Activated CD4-positive, CD25-positive, alpha-beta regulatory T cell treated with anti-CD3 and anti-CD28 coated beads, Interleukin-2, amount 50 U/mL, for 16 hours (primary cell): ENCODE data around the gene SLC1A4.
A peak's percentile ranks its signal among the peaks of the same experiment; 100 is the strongest.

Experiments
- DNase-seq: peaks from one replicate; pipeline ENCODE4 v3.0.0-alpha.2; 2020; ENCODE audit warnings: low read depth, low spot score

SLC1A4 gene

GRCh38 chr2:65053199-65053598 is 64.0 kb downstream of the SLC1A4 start:
- no peak for DNase-seq

- DNase-seq, result no peak
Measured at GRCh38 chr2:65054749-65055421, 65.7 kb downstream of the SLC1A4 start.

GRCh38 chr2:65055422-65056214 is 66.4 kb downstream of the SLC1A4 start:
- no peak for DNase-seq

- peak; percentile 91 for DNase-seq
Measured at GRCh38 chr2:65056215-65057053, 67.2 kb downstream of the SLC1A4 start, which contains the start of gene CEP68. CEP68 (plus strand) TSS chr2:65056416; CDS start chr2:65069445, 13,029 bp downstream.

- DNase-seq, result no peak
Measured at GRCh38 chr2:65057054-65057375, 67.8 kb downstream of the SLC1A4 start.

- peak; percentile 46 for DNase-seq
Measured at GRCh38 chr2:65057391-65058052, 68.3 kb downstream of the SLC1A4 start.

- no peak for DNase-seq
Measured at GRCh38 chr2:65059071-65059470, 69.9 kb downstream of the SLC1A4 start.

- no peak for DNase-seq
Measured at GRCh38 chr2:65061146-65061909, 72.1 kb downstream of the SLC1A4 start.

GRCh38 chr2:65061910-65062339 is 72.7 kb downstream of the SLC1A4 start:
- no peak for DNase-seq

GRCh38 chr2:65062843-65063825 is 73.9 kb downstream of the SLC1A4 start:
- DNase-seq, result no peak

- DNase-seq, result no peak
Measured at GRCh38 chr2:65064728-65065552, 75.7 kb downstream of the SLC1A4 start.

- no peak for DNase-seq
Measured at GRCh38 chr2:65067806-65068553, 78.8 kb downstream of the SLC1A4 start.

GRCh38 chr2:65069439-65069824 is 80.2 kb downstream of the SLC1A4 start:
- DNase-seq, result no peak

GRCh38 chr2:65070172-65070830 is 81.1 kb downstream of the SLC1A4 start:
- no peak for DNase-seq

GRCh38 chr2:65070856-65071255 is 81.7 kb downstream of the SLC1A4 start:
- no peak for DNase-seq

- DNase-seq, result no peak
Measured at GRCh38 chr2:65071499-65072180, 82.4 kb downstream of the SLC1A4 start.
